WTC11 (cell line): ENCODE results near the gene ERGIC3. TPM values are rescaled to one million over a fixed set of nuclear protein-coding genes. Genes with fewer than 3 reads are reported as not detected.

Experiments used
- ATAC-seq: fragments of 200-7000 bp; cut with Tn5 transposase; 2 replicates; pipeline ENCODE4 v1.10.0; 2021; ENCODE audit warnings: mild to moderate bottlenecking, moderate library complexity
- CTCF ChIA-PET: fragments of 300-600 bp; sonication (Branson Sonifier 250); formaldehyde crosslinking; loops from one replicate; lab custom pipeline; 2021; ENCODE audit warnings: antibody characterized with exemption; lab: Charles Lee
- POLR2A ChIA-PET: fragments of 350-600 bp; sonication (Branson Sonifier 250); formaldehyde crosslinking; loops from one replicate; lab custom pipeline; 2021; ENCODE audit warnings: antibody characterized with exemption; lab: Charles Lee
- DNase-seq: peaks from one replicate; pipeline ENCODE4 v3.0.0; 2021; ENCODE audit warnings: low spot score
- H3K27ac Mint-ChIP-seq: 2 replicates; pipeline ENCODE4 v1.8.0; 2021; ENCODE audit warnings: mixed read lengths
- H3K27me3 Mint-ChIP-seq: 2 replicates; pipeline ENCODE4 v1.8.0; 2021; ENCODE audit warnings: low read depth, mild to moderate bottlenecking, moderate library complexity, mixed read lengths
- H3K36me3 Mint-ChIP-seq: 2 replicates; pipeline ENCODE4 v1.8.0; 2021; ENCODE audit warnings: mixed read lengths
- H3K4me1 Mint-ChIP-seq: 2 replicates; pipeline ENCODE4 v1.8.0; 2022; ENCODE audit warnings: mixed read lengths
- H3K4me3 Mint-ChIP-seq: 2 replicates; pipeline ENCODE4 v1.8.0; 2021; ENCODE audit warnings: mild to moderate bottlenecking, moderate library complexity, mixed read lengths
- H3K9me3 Mint-ChIP-seq: 2 replicates; pipeline ENCODE4 v1.8.0; 2021; ENCODE audit warnings: mixed read lengths
- CBFB ChIP-seq: sonication (generic); formaldehyde crosslinking; IDR thresholded peaks from 2 replicates; pipeline ENCODE4 v1.8.1; 2022; ENCODE audit warnings: mild to moderate bottlenecking, low read depth, missing genetic modification reagents
- CREM ChIP-seq: sonication (generic); formaldehyde crosslinking; IDR thresholded peaks from 2 replicates; pipeline ENCODE4 v1.8.1; 2022; ENCODE audit warnings: mild to moderate bottlenecking, missing genetic modification reagents, moderate library complexity
- ESRRA ChIP-seq: sonication (generic); formaldehyde crosslinking; IDR thresholded peaks from 2 replicates; pipeline ENCODE4 v1.8.1; 2022; ENCODE audit warnings: mild to moderate bottlenecking, missing genetic modification reagents, borderline replicate concordance
- GABPB1 ChIP-seq: sonication (generic); formaldehyde crosslinking; IDR thresholded peaks from 2 replicates; pipeline ENCODE4 v1.8.1; 2023; ENCODE audit warnings: mild to moderate bottlenecking, missing genetic modification reagents
- HMGA2 ChIP-seq: fragments of 250-450 bp; sonication (Bioruptor Pico); IDR thresholded peaks from 2 replicates; pipeline ENCODE4 v1.4.0; 2021; ENCODE audit warnings: mild to moderate bottlenecking, moderate library complexity
- HMGXB4 ChIP-seq: sonication (generic); formaldehyde crosslinking; IDR thresholded peaks from 2 replicates; pipeline ENCODE4 v1.8.1; 2023; ENCODE audit warnings: mild to moderate bottlenecking, moderate library complexity, missing genetic modification reagents
- NFYB ChIP-seq: sonication (generic); formaldehyde crosslinking; conservative IDR thresholded peaks from 2 replicates; pipeline ENCODE4 v1.8.0; 2022; ENCODE audit warnings: low read depth, missing genetic modification reagents
- ZNF121 ChIP-seq: sonication (generic); formaldehyde crosslinking; IDR thresholded peaks from 2 replicates; pipeline ENCODE4 v1.8.0; 2023; ENCODE audit warnings: missing genetic modification reagents
- ZNF138 ChIP-seq: sonication (generic); formaldehyde crosslinking; conservative IDR thresholded peaks from 2 replicates; pipeline ENCODE4 v1.8.1; 2022; ENCODE audit warnings: mild to moderate bottlenecking, moderate library complexity, missing genetic modification reagents
- ZNF219 ChIP-seq: sonication (generic); formaldehyde crosslinking; IDR thresholded peaks from 2 replicates; pipeline ENCODE4 v1.8.0; 2023; ENCODE audit warnings: missing genetic modification reagents, mild to moderate bottlenecking, borderline replicate concordance
- ZNF416 ChIP-seq: fragments of 250-450 bp; sonication (Bioruptor Pico); IDR thresholded peaks from 2 replicates; pipeline ENCODE4 v1.9.0; 2021; ENCODE audit warnings: mild to moderate bottlenecking, inconsistent platforms
- total RNA-seq: library from RNA; stranded (reverse); gene quantifications from 3 replicates; pipeline ENCODE4 v1.2.3, GENCODE V29; 2021
- TF ChIP-seq, protein P1 (sequence below): sonication (generic); formaldehyde crosslinking; IDR thresholded peaks from 2 replicates; pipeline ENCODE4 v1.8.0; 2023; ENCODE audit warnings: missing genetic modification reagents, mild to moderate bottlenecking, borderline replicate concordance
- TF ChIP-seq, protein P2 (sequence below): fragments of 250-450 bp; sonication (Bioruptor Pico); IDR thresholded peaks from 2 replicates; pipeline ENCODE4 v1.9.0; 2021; ENCODE audit warnings: mild to moderate bottlenecking, borderline replicate concordance
- TF ChIP-seq, protein P3 (sequence below): sonication (generic); formaldehyde crosslinking; IDR thresholded peaks from 2 replicates; pipeline ENCODE4 v1.8.0; 2023; ENCODE audit warnings: mild to moderate bottlenecking, missing genetic modification reagents

The ERGIC3 gene
- total RNA-seq, 1 experiment from 2014 or later: 168 TPM

DNA sequence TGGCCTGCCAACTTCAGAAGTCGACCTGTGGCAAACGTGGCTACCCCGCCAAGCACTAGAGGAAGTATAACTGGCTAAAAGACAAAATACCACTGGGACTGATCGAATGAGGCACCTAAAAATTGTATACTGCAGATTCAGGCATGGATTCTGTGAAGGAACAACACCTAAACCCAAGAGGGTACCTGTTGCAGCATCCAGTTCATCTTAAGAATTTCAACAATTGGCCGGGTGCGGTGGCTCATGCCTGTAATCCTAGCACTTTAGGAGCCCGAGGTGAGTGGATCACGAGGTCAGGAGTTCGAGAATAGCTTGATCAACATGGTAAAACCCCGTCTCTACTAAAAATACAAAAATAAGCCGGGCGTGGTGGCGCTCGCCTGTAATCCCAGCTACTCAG, 46.5 kb downstream of the ERGIC3 start:
- ChIA-PET CTCF (interaction anchor here (1.7 to 2.5 kb wide), 3 partner anchors 16 to 47 kb away, joined by 5 to 11 read pairs (median 8); partner anchors contain the start of gene ERGIC3), POLR2A (interaction anchor here (0.9 kb wide), 1 partner anchor 9 kb away, joined by 8 read pairs; no protein-coding TSS in a partner anchor)
- peak overlapping the region; percentile 82 for H3K27ac Mint-ChIP-seq
- H3K4me1 Mint-ChIP-seq: peaks cover 4% of the 10 kb centered on the region; the same call in 1 of the 2 replicates
- H3K36me3 Mint-ChIP-seq: no peaks in the 10 kb centered on the region
- H3K27me3 Mint-ChIP-seq: no peaks in the 10 kb centered on the region
- H3K9me3 Mint-ChIP-seq: peaks cover 6% of the 10 kb centered on the region
- no peak for ATAC-seq
- H3K4me3 Mint-ChIP-seq: no peak overlapping the region
- TF ChIP-seq ESRRA (CRISPR knock-in tag) (no peak), NFYB (no peak), ZNF416 (no peak), HMGA2 (CRISPR knock-in tag) (no peak), CREM (CRISPR knock-in tag) (no peak), HMGXB4 (CRISPR knock-in tag) (no peak), GABPB1 (no peak), ZNF138 (CRISPR knock-in tag) (no peak), ZNF121 (no peak), CBFB (no peak), ZNF219 (CRISPR knock-in tag) (no peak)
- TF ChIP-seq, protein P1, sequence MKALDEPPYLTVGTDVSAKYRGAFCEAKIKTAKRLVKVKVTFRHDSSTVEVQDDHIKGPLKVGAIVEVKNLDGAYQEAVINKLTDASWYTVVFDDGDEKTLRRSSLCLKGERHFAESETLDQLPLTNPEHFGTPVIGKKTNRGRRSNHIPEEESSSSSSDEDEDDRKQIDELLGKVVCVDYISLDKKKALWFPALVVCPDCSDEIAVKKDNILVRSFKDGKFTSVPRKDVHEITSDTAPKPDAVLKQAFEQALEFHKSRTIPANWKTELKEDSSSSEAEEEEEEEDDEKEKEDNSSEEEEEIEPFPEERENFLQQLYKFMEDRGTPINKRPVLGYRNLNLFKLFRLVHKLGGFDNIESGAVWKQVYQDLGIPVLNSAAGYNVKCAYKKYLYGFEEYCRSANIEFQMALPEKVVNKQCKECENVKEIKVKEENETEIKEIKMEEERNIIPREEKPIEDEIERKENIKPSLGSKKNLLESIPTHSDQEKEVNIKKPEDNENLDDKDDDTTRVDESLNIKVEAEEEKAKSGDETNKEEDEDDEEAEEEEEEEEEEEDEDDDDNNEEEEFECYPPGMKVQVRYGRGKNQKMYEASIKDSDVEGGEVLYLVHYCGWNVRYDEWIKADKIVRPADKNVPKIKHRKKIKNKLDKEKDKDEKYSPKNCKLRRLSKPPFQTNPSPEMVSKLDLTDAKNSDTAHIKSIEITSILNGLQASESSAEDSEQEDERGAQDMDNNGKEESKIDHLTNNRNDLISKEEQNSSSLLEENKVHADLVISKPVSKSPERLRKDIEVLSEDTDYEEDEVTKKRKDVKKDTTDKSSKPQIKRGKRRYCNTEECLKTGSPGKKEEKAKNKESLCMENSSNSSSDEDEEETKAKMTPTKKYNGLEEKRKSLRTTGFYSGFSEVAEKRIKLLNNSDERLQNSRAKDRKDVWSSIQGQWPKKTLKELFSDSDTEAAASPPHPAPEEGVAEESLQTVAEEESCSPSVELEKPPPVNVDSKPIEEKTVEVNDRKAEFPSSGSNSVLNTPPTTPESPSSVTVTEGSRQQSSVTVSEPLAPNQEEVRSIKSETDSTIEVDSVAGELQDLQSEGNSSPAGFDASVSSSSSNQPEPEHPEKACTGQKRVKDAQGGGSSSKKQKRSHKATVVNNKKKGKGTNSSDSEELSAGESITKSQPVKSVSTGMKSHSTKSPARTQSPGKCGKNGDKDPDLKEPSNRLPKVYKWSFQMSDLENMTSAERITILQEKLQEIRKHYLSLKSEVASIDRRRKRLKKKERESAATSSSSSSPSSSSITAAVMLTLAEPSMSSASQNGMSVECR: no peak
- TF ChIP-seq, protein P2, sequence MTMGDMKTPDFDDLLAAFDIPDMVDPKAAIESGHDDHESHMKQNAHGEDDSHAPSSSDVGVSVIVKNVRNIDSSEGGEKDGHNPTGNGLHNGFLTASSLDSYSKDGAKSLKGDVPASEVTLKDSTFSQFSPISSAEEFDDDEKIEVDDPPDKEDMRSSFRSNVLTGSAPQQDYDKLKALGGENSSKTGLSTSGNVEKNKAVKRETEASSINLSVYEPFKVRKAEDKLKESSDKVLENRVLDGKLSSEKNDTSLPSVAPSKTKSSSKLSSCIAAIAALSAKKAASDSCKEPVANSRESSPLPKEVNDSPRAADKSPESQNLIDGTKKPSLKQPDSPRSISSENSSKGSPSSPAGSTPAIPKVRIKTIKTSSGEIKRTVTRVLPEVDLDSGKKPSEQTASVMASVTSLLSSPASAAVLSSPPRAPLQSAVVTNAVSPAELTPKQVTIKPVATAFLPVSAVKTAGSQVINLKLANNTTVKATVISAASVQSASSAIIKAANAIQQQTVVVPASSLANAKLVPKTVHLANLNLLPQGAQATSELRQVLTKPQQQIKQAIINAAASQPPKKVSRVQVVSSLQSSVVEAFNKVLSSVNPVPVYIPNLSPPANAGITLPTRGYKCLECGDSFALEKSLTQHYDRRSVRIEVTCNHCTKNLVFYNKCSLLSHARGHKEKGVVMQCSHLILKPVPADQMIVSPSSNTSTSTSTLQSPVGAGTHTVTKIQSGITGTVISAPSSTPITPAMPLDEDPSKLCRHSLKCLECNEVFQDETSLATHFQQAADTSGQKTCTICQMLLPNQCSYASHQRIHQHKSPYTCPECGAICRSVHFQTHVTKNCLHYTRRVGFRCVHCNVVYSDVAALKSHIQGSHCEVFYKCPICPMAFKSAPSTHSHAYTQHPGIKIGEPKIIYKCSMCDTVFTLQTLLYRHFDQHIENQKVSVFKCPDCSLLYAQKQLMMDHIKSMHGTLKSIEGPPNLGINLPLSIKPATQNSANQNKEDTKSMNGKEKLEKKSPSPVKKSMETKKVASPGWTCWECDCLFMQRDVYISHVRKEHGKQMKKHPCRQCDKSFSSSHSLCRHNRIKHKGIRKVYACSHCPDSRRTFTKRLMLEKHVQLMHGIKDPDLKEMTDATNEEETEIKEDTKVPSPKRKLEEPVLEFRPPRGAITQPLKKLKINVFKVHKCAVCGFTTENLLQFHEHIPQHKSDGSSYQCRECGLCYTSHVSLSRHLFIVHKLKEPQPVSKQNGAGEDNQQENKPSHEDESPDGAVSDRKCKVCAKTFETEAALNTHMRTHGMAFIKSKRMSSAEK (CRISPR knock-in tag): no peak
- TF ChIP-seq, protein P3, sequence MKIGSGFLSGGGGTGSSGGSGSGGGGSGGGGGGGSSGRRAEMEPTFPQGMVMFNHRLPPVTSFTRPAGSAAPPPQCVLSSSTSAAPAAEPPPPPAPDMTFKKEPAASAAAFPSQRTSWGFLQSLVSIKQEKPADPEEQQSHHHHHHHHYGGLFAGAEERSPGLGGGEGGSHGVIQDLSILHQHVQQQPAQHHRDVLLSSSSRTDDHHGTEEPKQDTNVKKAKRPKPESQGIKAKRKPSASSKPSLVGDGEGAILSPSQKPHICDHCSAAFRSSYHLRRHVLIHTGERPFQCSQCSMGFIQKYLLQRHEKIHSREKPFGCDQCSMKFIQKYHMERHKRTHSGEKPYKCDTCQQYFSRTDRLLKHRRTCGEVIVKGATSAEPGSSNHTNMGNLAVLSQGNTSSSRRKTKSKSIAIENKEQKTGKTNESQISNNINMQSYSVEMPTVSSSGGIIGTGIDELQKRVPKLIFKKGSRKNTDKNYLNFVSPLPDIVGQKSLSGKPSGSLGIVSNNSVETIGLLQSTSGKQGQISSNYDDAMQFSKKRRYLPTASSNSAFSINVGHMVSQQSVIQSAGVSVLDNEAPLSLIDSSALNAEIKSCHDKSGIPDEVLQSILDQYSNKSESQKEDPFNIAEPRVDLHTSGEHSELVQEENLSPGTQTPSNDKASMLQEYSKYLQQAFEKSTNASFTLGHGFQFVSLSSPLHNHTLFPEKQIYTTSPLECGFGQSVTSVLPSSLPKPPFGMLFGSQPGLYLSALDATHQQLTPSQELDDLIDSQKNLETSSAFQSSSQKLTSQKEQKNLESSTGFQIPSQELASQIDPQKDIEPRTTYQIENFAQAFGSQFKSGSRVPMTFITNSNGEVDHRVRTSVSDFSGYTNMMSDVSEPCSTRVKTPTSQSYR: no peak
- TF ChIP-seq, all 79 proteins: peak for 0
- no peak for DNase-seq
